HG03135 (cell line): ENCODE results near the gene COPS3.
A peak's percentile ranks its signal among the peaks of the same experiment; 100 is the strongest.

Experiments used
- ATAC-seq: cut with Tn5 transposase; IDR thresholded peaks from one replicate; pipeline ENCODE4 v1.9.1; 2021; ENCODE audit warnings: mild to moderate bottlenecking, moderate library complexity; ENCODE audit not compliant: unreplicated experiment

Gene COPS3

GRCh38 chr17:17246879-17247278, 34.2 kb downstream of the COPS3 start:
- ATAC-seq: no peak

- ATAC-seq: no peak
These were observed 37.9 kb downstream of the COPS3 start for GRCh38 chr17:17243163-17243562.

- no peak for ATAC-seq
These were observed 38.8 kb downstream of the COPS3 start for GRCh38 chr17:17242246-17242645.

GRCh38 chr17:17241656-17242055, 39.4 kb downstream of the COPS3 start:
- no peak for ATAC-seq

- no peak for ATAC-seq
These were observed 41.2 kb downstream of the COPS3 start for GRCh38 chr17:17239832-17240231.

GRCh38 chr17:17237026-17237799, 43.8 kb downstream of the COPS3 start, which contains the start of gene FLCN:
TSS of gene FLCN (minus strand) at chr17:17237168. CDS start at chr17:17228137, 9,031 bp downstream.
- peak; percentile 84 for ATAC-seq

GRCh38 chr17:17236295-17237025, 44.6 kb downstream of the COPS3 start:
- no peak for ATAC-seq

GRCh38 chr17:17235212-17236174, 45.6 kb downstream of the COPS3 start:
- ATAC-seq: no peak

GRCh38 chr17:17232303-17232621, 48.8 kb downstream of the COPS3 start:
- ATAC-seq: no peak

GRCh38 chr17:17231621-17232302, 49.3 kb downstream of the COPS3 start:
- ATAC-seq: no peak

GRCh38 chr17:17229416-17230384, 51.3 kb downstream of the COPS3 start:
- ATAC-seq: no peak

- no peak for ATAC-seq
These were observed 52.3 kb downstream of the COPS3 start for GRCh38 chr17:17228521-17229279.

GRCh38 chr17:17227608-17228520, 53.2 kb downstream of the COPS3 start:
- no peak for ATAC-seq

GRCh38 chr17:17226451-17227265, 54.4 kb downstream of the COPS3 start:
- ATAC-seq: no peak

GRCh38 chr17:17225901-17226300, 55.1 kb downstream of the COPS3 start:
- ATAC-seq: no peak

- no peak for ATAC-seq
These were observed 56.9 kb downstream of the COPS3 start for GRCh38 chr17:17224137-17224536.

- ATAC-seq: no peak
These were observed 57.3 kb downstream of the COPS3 start for GRCh38 chr17:17223736-17224135.
